Smooth muscle cell (in vitro differentiated cells): ENCODE data around the gene CTNNAL1. TPM values are rescaled to one million over a fixed set of nuclear protein-coding genes. Genes with fewer than 3 reads are reported as not detected.

ENCODE experiments used
- DNase-seq: peaks from one replicate; lab custom pipeline; 2025; ENCODE audit not compliant: unreplicated experiment; lab: John Stamatoyannopoulos, UW
- H2AFZ ChIP-seq: fragments of 200-600 bp; sonication (generic); 2 replicates; pipeline ENCODE4 v1.6.0; 2016; ENCODE audit warnings: antibody characterized with exemption, low read depth, mild to moderate bottlenecking
- H3F3A ChIP-seq: fragments of 200-600 bp; sonication (generic); 2 replicates; pipeline ENCODE4 v1.6.0; 2017; ENCODE audit warnings: antibody characterized with exemption, low read depth
- H3K27ac ChIP-seq: fragments of 200-600 bp; sonication (generic); 2 replicates; pipeline ENCODE4 v1.5.1; 2016; ENCODE audit warnings: low read depth, mild to moderate bottlenecking
- H3K27me3 ChIP-seq: fragments of 200-600 bp; sonication (generic); 2 replicates; pipeline ENCODE4 v1.6.1; 2016; ENCODE audit warnings: low read depth, mild to moderate bottlenecking
- H3K36me3 ChIP-seq: fragments of 200-600 bp; sonication (generic); 2 replicates; pipeline ENCODE4 v1.5.1; 2016; ENCODE audit warnings: low read depth
- H3K4me1 ChIP-seq: fragments of 200-600 bp; sonication (generic); 2 replicates; pipeline ENCODE4 v1.5.1; 2016; ENCODE audit warnings: low read depth
- H3K4me2 ChIP-seq: fragments of 200-600 bp; sonication (generic); 2 replicates; pipeline ENCODE4 v1.6.0; 2016; ENCODE audit warnings: mild to moderate bottlenecking
- H3K4me3 ChIP-seq: fragments of 200-600 bp; sonication (generic); 2 replicates; pipeline ENCODE4 v1.5.1; 2016; ENCODE audit warnings: mild to moderate bottlenecking
- H3K79me2 ChIP-seq: fragments of 200-600 bp; sonication (generic); 2 replicates; pipeline ENCODE4 v1.6.0; 2016; ENCODE audit warnings: low read depth, mild to moderate bottlenecking
- H3K9ac ChIP-seq: fragments of 200-600 bp; sonication (generic); 2 replicates; pipeline ENCODE4 v1.6.0; 2016; ENCODE audit warnings: low read depth
- H3K9me3 ChIP-seq: fragments of 200-600 bp; sonication (generic); replicated peaks from 2 replicates; pipeline ENCODE4 v1.5.1; 2016; ENCODE audit warnings: low read depth
- H4K20me1 ChIP-seq: fragments of 200-600 bp; sonication (generic); 2 replicates; pipeline ENCODE4 v1.6.0; 2016; ENCODE audit warnings: low read depth
- CTCF ChIP-seq: fragments of 200-600 bp; sonication (generic); IDR thresholded peaks from 2 replicates; pipeline ENCODE4 v1.5.1; 2017; ENCODE audit warnings: borderline replicate concordance, mild to moderate bottlenecking, antibody characterized with exemption; ENCODE audit not compliant: insufficient read depth, poor library complexity, severe bottlenecking
- WGBS: methylation state at CpG from one replicate; pipeline ENCODE4 v1.1.7; 2016; ENCODE audit warnings: low lambda C conversion rate; 5-methylcytosine and 5-hydroxymethylcytosine counted together
- polyA plus RNA-seq: library from polyadenylated mRNA; unstranded; fragments of >200 nt; fragmentation: Nextera tagmentation; extraction: Ambion mirVana; gene quantifications from 2 replicates; pipeline ENCODE4 v1.2.1, GENCODE V29; 2016
- total RNA-seq: library from RNA; depleted of rRNA; stranded (reverse); fragments of >200 nt; gene quantifications from 2 replicates; pipeline ENCODE4 v1.2.3, GENCODE V29; 2014

CTNNAL1 gene
- total and polyA plus RNA-seq, 2 experiments from 2014 or later: 27.4 to 33.5 TPM

- peak; percentile 81 for DNase-seq
- H4K20me1 ChIP-seq: no peaks in the 10 kb centered on the region
- peak within 1 kb of the TSS; percentile 87 for H3K9ac ChIP-seq
- H3K36me3 ChIP-seq: peaks cover 5% of the 10 kb centered on the region
- peaks cover 35% of the 10 kb centered on the region for H3K79me2 ChIP-seq
- H3K4me1 ChIP-seq: peaks cover 7% of the 10 kb centered on the region
- H3K4me2 ChIP-seq: peak within 1 kb of the TSS; percentile 92
- peak within 1 kb of the TSS; percentile 91 for H3K4me3 ChIP-seq
- peak within 1 kb of the TSS; percentile 91 for H2AFZ ChIP-seq
- no peaks in the 10 kb centered on the region for H3K27me3 ChIP-seq
- no peaks in the 10 kb centered on the region for H3F3A ChIP-seq
- peak within 1 kb of the TSS; percentile 85 for H3K27ac ChIP-seq
- H3K9me3 ChIP-seq: no peaks in the 10 kb centered on the region
- under 1% methylated on average over 47 of the region's 48 CpGs for WGBS
- no peak for TF ChIP-seq CTCF
Observed at GRCh38 chr9:108933718-108934322, 79.5 kb downstream of the CTNNAL1 start, which contains the start of gene ELP1. TSS of gene ELP1 (minus strand) at chr9:108934124. CDS start at chr9:108931146, 2,978 bp downstream.

- H3K4me3 ChIP-seq: peak overlapping the region; percentile 91
- H3K4me1 ChIP-seq: peaks cover 7% of the 10 kb centered on the region
- no peaks in the 10 kb centered on the region for H4K20me1 ChIP-seq
- peak overlapping the region; percentile 87 for H3K9ac ChIP-seq
- WGBS: 4% methylated on average over 25 of the region's 25 CpGs
- no peak for TF ChIP-seq CTCF
- H3K36me3 ChIP-seq: peaks cover 6% of the 10 kb centered on the region
- no peaks in the 10 kb centered on the region for H3K9me3 ChIP-seq
- peak overlapping the region; percentile 85 for H3K27ac ChIP-seq
- no peaks in the 10 kb centered on the region for H3F3A ChIP-seq
- peak overlapping the region; percentile 92 for H3K4me2 ChIP-seq
- no peaks in the 10 kb centered on the region for H3K27me3 ChIP-seq
- H2AFZ ChIP-seq: peak overlapping the region; percentile 91
- peaks cover 35% of the 10 kb centered on the region for H3K79me2 ChIP-seq
- DNase-seq: peak; percentile 16
Observed at GRCh38 chr9:108933231-108933717, 80.0 kb downstream of the CTNNAL1 start.

GRCh38 chr9:108928386-108928785 lies 84.9 kb downstream of the CTNNAL1 start:
- WGBS: 98% methylated on average over 2 of the region's 2 CpGs
- H4K20me1 ChIP-seq: no peaks in the 10 kb centered on the region
- DNase-seq: no peak
- H3F3A ChIP-seq: no peaks in the 10 kb centered on the region
- TF ChIP-seq CTCF: no peak
- H3K27ac ChIP-seq: no peak overlapping the region
- H3K9me3 ChIP-seq: no peaks in the 10 kb centered on the region
- H3K79me2 ChIP-seq: peaks cover 24% of the 10 kb centered on the region
- no peak overlapping the region for H3K9ac ChIP-seq
- peaks cover 7% of the 10 kb centered on the region for H3K4me1 ChIP-seq
- H3K4me2 ChIP-seq: no peak overlapping the region
- no peaks in the 10 kb centered on the region for H3K27me3 ChIP-seq
- no peak overlapping the region for H2AFZ ChIP-seq
- no peak overlapping the region for H3K4me3 ChIP-seq
- peaks cover 18% of the 10 kb centered on the region for H3K36me3 ChIP-seq

GRCh38 chr9:108924466-108924865 lies 88.8 kb downstream of the CTNNAL1 start:
- H4K20me1 ChIP-seq: no peaks in the 10 kb centered on the region
- H3K36me3 ChIP-seq: peaks cover 28% of the 10 kb centered on the region
- H3K4me2 ChIP-seq: no peak overlapping the region
- no peak overlapping the region for H3K27ac ChIP-seq
- no peaks in the 10 kb centered on the region for H3K27me3 ChIP-seq
- no peaks in the 10 kb centered on the region for H3K4me1 ChIP-seq
- no peak for TF ChIP-seq CTCF
- H2AFZ ChIP-seq: no peak overlapping the region
- no peaks in the 10 kb centered on the region for H3F3A ChIP-seq
- no peaks in the 10 kb centered on the region for H3K79me2 ChIP-seq
- H3K9me3 ChIP-seq: no peaks in the 10 kb centered on the region
- H3K9ac ChIP-seq: no peak overlapping the region
- no peak overlapping the region for H3K4me3 ChIP-seq
- DNase-seq: no peak
